ENCODE data around the gene USP4.

USP4 gene

GRCh38 chr3:49270156-49270500 is 69.7 kb downstream of the USP4 start:
- 82 to 94% methylated on average over 2 of the region's 2 CpGs for WGBS, 2 experiments (ENCODE audit: insufficient coverage in 2 of 2)
- Histone ChIP-seq H3K36me3 (ENCODE audit: control insufficient read depth, insufficient read depth, low read length) (peaks cover 26% of the 10 kb centered on the region), H3K4me1 (ENCODE audit: control insufficient read depth, insufficient read depth, low read length, poor library complexity, severe bottlenecking) (no peaks in the 10 kb centered on the region), H3K27ac (ENCODE audit: low read depth, low read length, severe bottlenecking) (no peak overlapping the region), H3K4me3 (ENCODE audit: extremely low read depth, insufficient read depth, low read length, poor library complexity, severe bottlenecking) (no peak overlapping the region), H3K9me3 (ENCODE audit: control insufficient read depth, low read length) (no peaks in the 10 kb centered on the region)

GRCh38 chr3:49269443-49270155 is 70.3 kb downstream of the USP4 start:
- no peak overlapping the region for H3K4me3 ChIP-seq (ENCODE audit: extremely low read depth, insufficient read depth, low read length, poor library complexity, severe bottlenecking)
- H3K36me3 ChIP-seq (ENCODE audit: control insufficient read depth, insufficient read depth, low read length) = peaks cover 26% of the 10 kb centered on the region
- H3K9me3 ChIP-seq (ENCODE audit: control insufficient read depth, low read length) = no peaks in the 10 kb centered on the region
- no peak overlapping the region for H3K27ac ChIP-seq (ENCODE audit: low read depth, low read length, severe bottlenecking)
- H3K4me1 ChIP-seq (ENCODE audit: control insufficient read depth, insufficient read depth, low read length, poor library complexity, severe bottlenecking) = no peaks in the 10 kb centered on the region
- WGBS, 2 experiments (ENCODE audit: insufficient coverage in 2 of 2) = 90 to 93% methylated on average over 3 of the region's 3 CpGs

GRCh38 chr3:49266410-49267095 is 73.3 kb downstream of the USP4 start:
- Histone ChIP-seq H3K27ac (ENCODE audit: low read depth, low read length, severe bottlenecking) (no peak overlapping the region), H3K9me3 (ENCODE audit: control insufficient read depth, low read length) (no peaks in the 10 kb centered on the region), H3K4me1 (ENCODE audit: control insufficient read depth, insufficient read depth, low read length, poor library complexity, severe bottlenecking) (no peaks in the 10 kb centered on the region), H3K36me3 (ENCODE audit: control insufficient read depth, insufficient read depth, low read length) (peaks cover 16% of the 10 kb centered on the region), H3K4me3 (ENCODE audit: extremely low read depth, insufficient read depth, low read length, poor library complexity, severe bottlenecking) (no peak overlapping the region)
- 92 to 97% methylated on average over 5 of the region's 5 CpGs for WGBS, 2 experiments (ENCODE audit: insufficient coverage in 2 of 2)

- Histone ChIP-seq H3K27ac (ENCODE audit: low read depth, low read length, severe bottlenecking) (no peak overlapping the region), H3K9me3 (ENCODE audit: control insufficient read depth, low read length) (no peaks in the 10 kb centered on the region), H3K4me1 (ENCODE audit: control insufficient read depth, insufficient read depth, low read length, poor library complexity, severe bottlenecking) (no peaks in the 10 kb centered on the region), H3K4me3 (ENCODE audit: extremely low read depth, insufficient read depth, low read length, poor library complexity, severe bottlenecking) (no peak overlapping the region), H3K36me3 (ENCODE audit: control insufficient read depth, insufficient read depth, low read length) (peaks cover 8% of the 10 kb centered on the region)
- 89 to 96% methylated on average over 7 to 9 of the region's 10 CpGs for WGBS, 2 experiments (ENCODE audit: insufficient coverage in 2 of 2)
Observed at GRCh38 chr3:49265661-49266386, 74.0 kb downstream of the USP4 start.

- H3K36me3 ChIP-seq (ENCODE audit: control insufficient read depth, insufficient read depth, low read length) = no peaks in the 10 kb centered on the region
- H3K4me3 ChIP-seq (ENCODE audit: extremely low read depth, insufficient read depth, low read length, poor library complexity, severe bottlenecking) = no peak overlapping the region
- H3K27ac ChIP-seq (ENCODE audit: low read depth, low read length, severe bottlenecking) = no peak overlapping the region
- H3K4me1 ChIP-seq (ENCODE audit: control insufficient read depth, insufficient read depth, low read length, poor library complexity, severe bottlenecking) = no peaks in the 10 kb centered on the region
- WGBS, 2 experiments (ENCODE audit: insufficient coverage in 2 of 2) = 90 to 97% methylated on average over 5 of the region's 6 CpGs
- no peaks in the 10 kb centered on the region for H3K9me3 ChIP-seq (ENCODE audit: control insufficient read depth, low read length)
Observed at GRCh38 chr3:49263159-49263889, 76.5 kb downstream of the USP4 start.

- 93% methylated on average over 2 of the region's 5 CpGs; no CpG with 5 or more reads in 1 of the 2 experiments for WGBS, 2 experiments (ENCODE audit: insufficient coverage in 2 of 2)
- no peak overlapping the region for H3K27ac ChIP-seq (ENCODE audit: low read depth, low read length, severe bottlenecking)
- no peaks in the 10 kb centered on the region for H3K9me3 ChIP-seq (ENCODE audit: control insufficient read depth, low read length)
Observed at GRCh38 chr3:49260806-49261324, 79.0 kb downstream of the USP4 start.

GRCh38 chr3:49257187-49257586 is 82.7 kb downstream of the USP4 start:
- no peak overlapping the region for H3K27ac ChIP-seq (ENCODE audit: low read depth, low read length, severe bottlenecking)
- WGBS, 2 experiments (ENCODE audit: insufficient coverage in 2 of 2) = 89% methylated on average over 3 of the region's 3 CpGs

More at GRCh38 chr3:49260806-49261324, 79.0 kb downstream of the USP4 start:
- H3K4me1 ChIP-seq (ENCODE audit: control insufficient read depth, insufficient read depth, low read length, poor library complexity, severe bottlenecking) = no peaks in the 10 kb centered on the region
- no peak overlapping the region for H3K4me3 ChIP-seq (ENCODE audit: extremely low read depth, insufficient read depth, low read length, poor library complexity, severe bottlenecking)
- H3K36me3 ChIP-seq (ENCODE audit: control insufficient read depth, insufficient read depth, low read length) = no peaks in the 10 kb centered on the region

GRCh38 chr3:49255718-49256511 is 83.9 kb downstream of the USP4 start:
- no peaks in the 10 kb centered on the region for H3K9me3 ChIP-seq (ENCODE audit: control insufficient read depth, low read length)
- no peaks in the 10 kb centered on the region for H3K4me1 ChIP-seq (ENCODE audit: control insufficient read depth, insufficient read depth, low read length, poor library complexity, severe bottlenecking)
- H3K36me3 ChIP-seq (ENCODE audit: control insufficient read depth, insufficient read depth, low read length) = no peaks in the 10 kb centered on the region
- no peak overlapping the region for H3K27ac ChIP-seq (ENCODE audit: low read depth, low read length, severe bottlenecking)
- WGBS, 2 experiments (ENCODE audit: insufficient coverage in 2 of 2) = 82 to 89% methylated on average over 6 of the region's 6 CpGs
- H3K4me3 ChIP-seq (ENCODE audit: extremely low read depth, insufficient read depth, low read length, poor library complexity, severe bottlenecking) = no peak overlapping the region

More at GRCh38 chr3:49257187-49257586, 82.7 kb downstream of the USP4 start:
- Histone ChIP-seq H3K4me1 (ENCODE audit: control insufficient read depth, insufficient read depth, low read length, poor library complexity, severe bottlenecking) (no peaks in the 10 kb centered on the region), H3K4me3 (ENCODE audit: extremely low read depth, insufficient read depth, low read length, poor library complexity, severe bottlenecking) (no peak overlapping the region), H3K9me3 (ENCODE audit: control insufficient read depth, low read length) (no peaks in the 10 kb centered on the region), H3K36me3 (ENCODE audit: control insufficient read depth, insufficient read depth, low read length) (no peaks in the 10 kb centered on the region)

GRCh38 chr3:49255112-49255511 is 84.7 kb downstream of the USP4 start:
- no peaks in the 10 kb centered on the region for H3K36me3 ChIP-seq (ENCODE audit: control insufficient read depth, insufficient read depth, low read length)
- H3K27ac ChIP-seq (ENCODE audit: low read depth, low read length, severe bottlenecking) = no peak overlapping the region
- H3K9me3 ChIP-seq (ENCODE audit: control insufficient read depth, low read length) = no peaks in the 10 kb centered on the region
- WGBS, 2 experiments (ENCODE audit: insufficient coverage in 2 of 2) = 60% methylated on average over 1 of the region's 1 CpG; no CpG with 5 or more reads in 1 of the 2 experiments
- H3K4me1 ChIP-seq (ENCODE audit: control insufficient read depth, insufficient read depth, low read length, poor library complexity, severe bottlenecking) = no peaks in the 10 kb centered on the region
- no peak overlapping the region for H3K4me3 ChIP-seq (ENCODE audit: extremely low read depth, insufficient read depth, low read length, poor library complexity, severe bottlenecking)

Data from mesodermal cell (in vitro differentiated cells).